Gastroesophageal sphincter (tissue), 4 donors: ENCODE data around the gene GHITM. TPM values are rescaled to one million over a fixed set of nuclear protein-coding genes. Genes with fewer than 3 reads are reported as not detected.

ENCODE experiments used
- ATAC-seq: fragments of 150-250 bp; one replicate; pipeline ENCODE4 v1.9.1; 2016; ENCODE audit warnings: mild to moderate bottlenecking, moderate library complexity
- H3K27ac ChIP-seq, 4 donors: fragments of 200-600 bp; sonication (generic) in 3 of 4; 1 replicate in 3 of 4; 2 replicates in 1 of 4; pipeline ENCODE4 v1.5.1; 2016 to 2019
- H3K27me3 ChIP-seq: fragments of 200-600 bp; sonication (generic); one replicate; pipeline ENCODE4 v1.5.1; 2019
- H3K36me3 ChIP-seq, 2 donors: fragments of 200-600 bp; sonication (generic); one replicate each; pipeline ENCODE4 v1.5.1; 2019; ENCODE audit warnings: control low read depth in 1 of 2
- H3K4me1 ChIP-seq, 3 donors: fragments of 200-600 bp; sonication (generic); 1 replicate in 2 of 3; 2 replicates in 1 of 3; pipeline ENCODE4 v1.5.1; 2016 to 2019; ENCODE audit warnings: control low read depth in 2 of 3
- H3K4me3 ChIP-seq, 2 donors: fragments of 200-600 bp; sonication (generic); one replicate each; pipeline ENCODE4 v1.5.1; 2019; ENCODE audit warnings: mild to moderate bottlenecking in 1 of 2, moderate library complexity in 1 of 2
- H3K9me3 ChIP-seq, 3 donors: fragments of 200-600 bp; sonication (generic); one replicate each; pipeline ENCODE4 v1.5.1; 2017 to 2019; ENCODE audit warnings: control low read depth in 2 of 3
- EP300 ChIP-seq: sonication (generic); formaldehyde crosslinking; IDR thresholded peaks from one replicate; pipeline ENCODE4 v1.6.1; 2017; ENCODE audit warnings: antibody characterized with exemption, mild to moderate bottlenecking
- POLR2A ChIP-seq, 2 donors: fragments of 450-650 bp; IDR thresholded peaks; one replicate each; pipeline ENCODE4 v1.6.1; 2017; ENCODE audit warnings: antibody characterized with exemption in 2 of 2, mild to moderate bottlenecking in 2 of 2, moderate library complexity in 1 of 2
- POLR2AphosphoS5 ChIP-seq: sonication (generic); formaldehyde crosslinking; IDR thresholded peaks from one replicate; pipeline ENCODE4 v1.6.1; 2017; ENCODE audit warnings: antibody characterized with exemption
- WGBS, 2 donors: methylation state at CpG; one replicate each; pipeline ENCODE4 v1.1.5; 2018; ENCODE audit warnings: low coverage in 1 of 2; 5-methylcytosine and 5-hydroxymethylcytosine counted together
- total RNA-seq, 4 donors: library from RNA; depleted of rRNA; stranded (reverse); fragments of >200 nt; gene quantifications; one replicate each; pipeline ENCODE4 v1.1.0, GENCODE V29; 2016
- TF ChIP-seq, protein P1 (sequence below), 4 experiments: fragments of 200-600 bp in 2 of 4; fragments of 450-650 bp in 2 of 4; sonication (generic) in 1 of 4; IDR thresholded peaks; one replicate each; pipeline ENCODE4 v1.5.1; 2017 to 2019; ENCODE audit warnings: antibody characterized with exemption in 4 of 4, mild to moderate bottlenecking in 2 of 4, moderate library complexity in 2 of 4

The GHITM gene
- total RNA-seq, 4 donors from 2014 or later = 134 to 230 (median 190) TPM

DNA sequence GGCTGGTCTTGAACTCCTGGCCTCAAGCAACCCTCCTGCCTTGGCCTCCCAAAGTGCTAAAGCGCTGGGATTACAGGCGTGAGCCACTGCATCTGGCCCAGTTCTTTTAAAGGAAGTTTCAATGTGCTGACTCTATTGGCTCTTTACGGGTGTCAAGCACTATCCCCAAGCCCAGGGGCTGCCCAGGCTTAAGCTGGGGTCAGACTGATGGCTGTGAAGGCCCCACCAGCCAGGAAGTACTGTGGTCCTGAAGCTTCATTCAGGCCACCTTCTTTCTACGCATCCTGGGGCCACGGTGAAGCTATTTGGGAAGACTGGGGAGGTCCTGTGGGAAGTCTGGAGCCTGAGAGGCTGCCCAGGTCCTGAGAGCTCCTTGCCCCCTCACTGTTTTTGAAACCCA, 42.3 kb downstream of the GHITM start:
- no peak for TF ChIP-seq POLR2AphosphoS5
- no peak for TF ChIP-seq POLR2A (IDR thresholded peaks at IDR 0.05)
- TF ChIP-seq, protein P1, sequence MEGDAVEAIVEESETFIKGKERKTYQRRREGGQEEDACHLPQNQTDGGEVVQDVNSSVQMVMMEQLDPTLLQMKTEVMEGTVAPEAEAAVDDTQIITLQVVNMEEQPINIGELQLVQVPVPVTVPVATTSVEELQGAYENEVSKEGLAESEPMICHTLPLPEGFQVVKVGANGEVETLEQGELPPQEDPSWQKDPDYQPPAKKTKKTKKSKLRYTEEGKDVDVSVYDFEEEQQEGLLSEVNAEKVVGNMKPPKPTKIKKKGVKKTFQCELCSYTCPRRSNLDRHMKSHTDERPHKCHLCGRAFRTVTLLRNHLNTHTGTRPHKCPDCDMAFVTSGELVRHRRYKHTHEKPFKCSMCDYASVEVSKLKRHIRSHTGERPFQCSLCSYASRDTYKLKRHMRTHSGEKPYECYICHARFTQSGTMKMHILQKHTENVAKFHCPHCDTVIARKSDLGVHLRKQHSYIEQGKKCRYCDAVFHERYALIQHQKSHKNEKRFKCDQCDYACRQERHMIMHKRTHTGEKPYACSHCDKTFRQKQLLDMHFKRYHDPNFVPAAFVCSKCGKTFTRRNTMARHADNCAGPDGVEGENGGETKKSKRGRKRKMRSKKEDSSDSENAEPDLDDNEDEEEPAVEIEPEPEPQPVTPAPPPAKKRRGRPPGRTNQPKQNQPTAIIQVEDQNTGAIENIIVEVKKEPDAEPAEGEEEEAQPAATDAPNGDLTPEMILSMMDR (IDR thresholded peaks at IDR 0.05) = no peak
- TF ChIP-seq EP300 = no peak
- no peaks in the 10 kb centered on the region for H3K36me3 ChIP-seq
- H3K4me1 ChIP-seq = no peaks in the 10 kb centered on the region
- peaks cover 22% of the 10 kb centered on the region for H3K27me3 ChIP-seq
- H3K9me3 ChIP-seq = no peaks in the 10 kb centered on the region
- WGBS, 2 donors = 69% methylated on average over 2 of the region's 5 CpGs; no CpG with 5 or more reads in 1 of the 2 donors
- no peak for ATAC-seq
- no peak overlapping the region for H3K4me3 ChIP-seq
- no peak overlapping the region for H3K27ac ChIP-seq

GRCh38 chr10:84184517-84184916, 45.2 kb downstream of the GHITM start:
- Histone ChIP-seq H3K36me3 (no peaks in the 10 kb centered on the region), H3K27ac (no peak overlapping the region), H3K4me1 (no peaks in the 10 kb centered on the region), H3K4me3 (no peak overlapping the region), H3K9me3 (no peaks in the 10 kb centered on the region), H3K27me3 (peaks cover 45% of the 10 kb centered on the region)
- 50 to 58% methylated on average over 2 to 3 of the region's 4 CpGs for WGBS, 2 donors
- no peak for ATAC-seq
- TF ChIP-seq, protein P1 (IDR thresholded peaks at IDR 0.05) = no peak
- TF ChIP-seq POLR2A (IDR thresholded peaks at IDR 0.05) (no peak), EP300 (no peak), POLR2AphosphoS5 (no peak)

GRCh38 chr10:84185526-84186175, 46.3 kb downstream of the GHITM start:
- Histone ChIP-seq H3K4me3 (no peak overlapping the region), H3K9me3 (no peaks in the 10 kb centered on the region), H3K27me3 (peaks cover 54% of the 10 kb centered on the region), H3K4me1 (no peaks in the 10 kb centered on the region), H3K36me3 (no peaks in the 10 kb centered on the region), H3K27ac (no peak overlapping the region)
- ATAC-seq = no peak
- WGBS, 2 donors = 90% methylated on average over 6 of the region's 11 CpGs; no CpG with 5 or more reads in 1 of the 2 donors
- no peak for TF ChIP-seq POLR2A (IDR thresholded peaks at IDR 0.05)
- TF ChIP-seq, protein P1 (IDR thresholded peaks at IDR 0.05) = no peak
- no peak for TF ChIP-seq EP300
- no peak for TF ChIP-seq POLR2AphosphoS5

DNA sequence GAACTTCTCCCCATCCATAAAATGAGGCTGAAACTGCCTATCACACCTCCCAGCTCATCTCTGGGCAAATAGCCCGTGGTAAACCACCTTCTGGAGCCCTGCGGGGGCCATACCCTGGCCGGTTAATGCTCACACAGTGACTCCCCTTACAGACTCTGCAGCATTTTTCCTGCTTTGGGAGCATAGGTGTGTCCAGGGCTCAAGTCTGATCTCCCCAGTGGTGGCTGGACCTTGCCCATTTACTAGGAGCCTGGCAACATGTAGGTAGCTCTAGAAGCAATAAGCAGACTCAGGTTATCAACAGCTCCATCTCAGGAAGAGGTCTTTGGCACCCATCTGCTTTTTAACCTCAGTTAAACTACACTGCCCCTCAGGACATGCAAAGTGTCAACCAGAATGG, 49.5 kb downstream of the GHITM start:
- no peak for TF ChIP-seq POLR2A (IDR thresholded peaks at IDR 0.05)
- TF ChIP-seq EP300 = no peak
- TF ChIP-seq, protein P1 (IDR thresholded peaks at IDR 0.05) = no peak
- no peak for TF ChIP-seq POLR2AphosphoS5
- H3K4me3 ChIP-seq = no peak overlapping the region
- no peaks in the 10 kb centered on the region for H3K36me3 ChIP-seq
- peaks cover 79% of the 10 kb centered on the region for H3K27me3 ChIP-seq
- no CpG with 5 or more reads among the region's 3 CpGs for WGBS, 2 donors
- no peak for ATAC-seq
- peaks cover 0 to under 1% (median 0%) of the 10 kb centered on the region in 3 donors for H3K4me1 ChIP-seq
- no peaks in the 10 kb centered on the region for H3K9me3 ChIP-seq
- H3K27ac ChIP-seq = no peak overlapping the region

DNA sequence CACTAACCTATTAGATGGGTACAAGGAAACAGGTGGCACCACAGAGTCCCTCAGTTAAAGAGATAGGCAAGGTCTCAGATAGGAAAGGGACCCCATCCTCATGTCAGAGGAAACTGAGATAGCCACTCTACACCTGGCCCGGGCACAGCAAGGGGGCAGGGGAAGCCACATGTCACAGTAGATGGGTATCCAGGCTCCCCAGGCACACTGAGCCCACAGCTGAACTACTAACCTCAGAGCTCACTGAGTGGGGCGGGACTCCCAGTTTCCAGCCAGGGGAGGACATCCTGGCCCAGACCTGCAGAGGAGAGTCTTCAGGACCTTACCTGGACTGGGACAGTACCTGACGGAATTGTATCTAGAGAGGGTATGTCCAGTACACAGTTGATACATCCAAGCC, 51.3 kb downstream of the GHITM start:
- Histone ChIP-seq H3K36me3 (no peaks in the 10 kb centered on the region), H3K27ac (no peak overlapping the region), H3K27me3 (peaks cover 82% of the 10 kb centered on the region), H3K4me3 (no peak overlapping the region), H3K4me1 (peaks cover 0 to 15% (median 8%) of the 10 kb centered on the region in 3 donors), H3K9me3 (no peaks in the 10 kb centered on the region)
- no peak for ATAC-seq
- no peak for TF ChIP-seq POLR2A (IDR thresholded peaks at IDR 0.05)
- TF ChIP-seq, protein P1 (IDR thresholded peaks at IDR 0.05) = no peak
- no peak for TF ChIP-seq EP300
- TF ChIP-seq POLR2AphosphoS5 = no peak
- WGBS, 2 donors = 60% methylated on average over 1 of the region's 3 CpGs; no CpG with 5 or more reads in 1 of the 2 donors
